Measurements from ENCODE around the gene NCKAP5.

The NCKAP5 gene

DNA sequence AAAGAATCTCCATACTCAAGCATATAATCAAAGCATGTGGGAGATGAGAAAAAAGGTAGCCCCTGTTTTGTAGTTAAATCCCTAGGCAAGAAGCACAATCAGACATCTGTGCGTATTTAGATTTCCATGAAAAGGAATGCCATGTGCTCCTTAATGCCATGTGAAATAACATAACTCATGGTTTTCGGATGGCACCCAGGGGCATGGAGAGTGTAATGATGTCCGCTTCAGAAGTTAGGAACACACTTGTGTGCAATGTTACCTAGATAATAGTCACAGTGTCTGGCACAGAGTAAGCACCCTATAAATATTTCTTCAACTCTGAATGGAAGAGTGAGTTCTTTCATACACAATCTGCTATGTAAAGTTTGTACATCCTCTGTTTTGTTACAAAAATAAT is 197.0 kb downstream of the NCKAP5 start:
- no peak for DNase-seq (ENCODE audit: low read depth)
- no peak overlapping the region for H3K4me3 ChIP-seq (ENCODE audit: low read depth, low read length)
- in situ Hi-C loops (cut with HindIII; ENCODE audit: low sequenced_read_pairs): no loop called here
- TF ChIP-seq, protein P1, sequence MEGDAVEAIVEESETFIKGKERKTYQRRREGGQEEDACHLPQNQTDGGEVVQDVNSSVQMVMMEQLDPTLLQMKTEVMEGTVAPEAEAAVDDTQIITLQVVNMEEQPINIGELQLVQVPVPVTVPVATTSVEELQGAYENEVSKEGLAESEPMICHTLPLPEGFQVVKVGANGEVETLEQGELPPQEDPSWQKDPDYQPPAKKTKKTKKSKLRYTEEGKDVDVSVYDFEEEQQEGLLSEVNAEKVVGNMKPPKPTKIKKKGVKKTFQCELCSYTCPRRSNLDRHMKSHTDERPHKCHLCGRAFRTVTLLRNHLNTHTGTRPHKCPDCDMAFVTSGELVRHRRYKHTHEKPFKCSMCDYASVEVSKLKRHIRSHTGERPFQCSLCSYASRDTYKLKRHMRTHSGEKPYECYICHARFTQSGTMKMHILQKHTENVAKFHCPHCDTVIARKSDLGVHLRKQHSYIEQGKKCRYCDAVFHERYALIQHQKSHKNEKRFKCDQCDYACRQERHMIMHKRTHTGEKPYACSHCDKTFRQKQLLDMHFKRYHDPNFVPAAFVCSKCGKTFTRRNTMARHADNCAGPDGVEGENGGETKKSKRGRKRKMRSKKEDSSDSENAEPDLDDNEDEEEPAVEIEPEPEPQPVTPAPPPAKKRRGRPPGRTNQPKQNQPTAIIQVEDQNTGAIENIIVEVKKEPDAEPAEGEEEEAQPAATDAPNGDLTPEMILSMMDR (IDR thresholded peaks at IDR 0.05; ENCODE audit: low read depth, low read length, missing control alignments): no peak

DNA sequence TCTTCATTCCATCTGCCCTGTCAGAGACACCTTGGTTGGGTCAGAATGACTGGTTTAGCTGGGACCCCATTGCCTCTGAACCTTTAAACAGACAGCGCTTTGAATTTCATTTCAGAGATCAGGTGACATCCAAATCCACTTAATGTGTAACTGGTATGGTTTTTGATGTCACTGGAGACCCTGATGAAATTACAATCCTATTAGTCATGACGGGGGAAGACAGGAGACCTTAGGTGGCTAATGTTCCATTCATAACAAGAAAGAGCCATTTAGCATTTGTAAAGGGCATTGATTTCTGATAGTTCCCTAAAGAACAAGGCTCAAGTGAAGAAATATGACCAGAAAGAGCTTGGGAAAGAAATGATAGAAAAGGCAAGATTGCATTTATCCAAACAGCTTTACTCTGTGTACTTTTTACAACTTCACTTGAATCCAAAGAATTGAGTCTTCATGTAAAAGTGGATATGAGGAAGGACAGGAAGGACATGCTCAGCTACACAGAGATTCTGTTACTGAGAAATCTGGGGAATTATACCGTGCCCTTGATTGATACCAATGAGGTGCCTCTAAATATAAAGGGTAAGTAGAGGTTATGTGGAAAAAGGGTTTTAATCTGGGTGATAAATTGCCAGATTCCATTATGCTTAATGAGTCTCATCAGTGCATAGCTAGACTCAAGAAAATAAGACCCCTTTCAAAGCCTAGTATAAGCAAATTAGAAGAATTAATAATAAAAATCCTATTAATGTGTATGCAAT is 198.2 kb downstream of the NCKAP5 start:
- H3K4me3 ChIP-seq (ENCODE audit: low read depth, low read length): no peak overlapping the region
- in situ Hi-C loops (cut with HindIII; ENCODE audit: low sequenced_read_pairs): no loop called here
- DNase-seq (ENCODE audit: low read depth): no peak
- TF ChIP-seq, protein P1 (IDR thresholded peaks at IDR 0.05; ENCODE audit: low read depth, low read length, missing control alignments): no peak

DNA sequence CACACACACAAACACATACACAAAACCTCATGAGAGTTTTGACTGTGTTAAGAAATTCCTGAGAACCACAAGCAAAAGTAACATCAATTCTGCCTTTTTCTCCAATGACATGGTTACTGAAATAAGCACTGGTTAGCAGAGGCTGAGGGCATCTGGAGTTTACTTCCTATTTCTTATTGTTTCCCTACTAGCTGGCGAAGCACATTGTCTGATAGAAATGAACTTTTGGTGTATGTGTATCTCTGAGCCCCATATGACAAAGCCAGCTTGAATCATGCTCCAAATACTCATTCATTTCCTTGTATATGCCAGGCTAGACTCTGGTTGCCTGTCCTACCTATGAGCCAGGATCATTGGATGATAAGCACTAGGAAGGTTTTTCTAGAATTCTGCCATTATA is 203.1 kb downstream of the NCKAP5 start:
- DNase-seq (ENCODE audit: low read depth): no peak
- TF ChIP-seq, protein P1 (IDR thresholded peaks at IDR 0.05; ENCODE audit: low read depth, low read length, missing control alignments): no peak
- no peak overlapping the region for H3K4me3 ChIP-seq (ENCODE audit: low read depth, low read length)
- in situ Hi-C loops (cut with HindIII; ENCODE audit: low sequenced_read_pairs): no loop called here

DNA sequence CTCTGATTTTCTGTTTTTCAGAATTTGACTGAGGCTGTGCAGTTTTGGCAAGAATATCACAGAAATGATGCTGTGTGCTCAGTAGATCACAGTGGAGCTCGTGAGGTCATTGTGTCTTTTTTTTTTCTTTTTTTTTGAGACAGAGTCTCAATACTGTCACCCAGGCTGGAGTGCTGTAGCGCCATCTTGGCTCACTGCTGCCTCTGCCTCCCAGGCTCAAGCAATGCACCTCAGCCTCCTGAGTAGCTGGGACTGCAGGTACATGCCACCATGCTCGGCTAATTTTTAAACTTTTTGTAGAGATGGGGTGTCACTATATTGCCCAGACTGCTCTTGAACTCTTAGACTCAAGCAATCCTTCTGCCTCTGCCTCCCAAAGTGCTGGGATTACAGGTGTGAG is 203.6 kb downstream of the NCKAP5 start:
- H3K4me3 ChIP-seq (ENCODE audit: low read depth, low read length): no peak overlapping the region
- TF ChIP-seq, protein P1 (IDR thresholded peaks at IDR 0.05; ENCODE audit: low read depth, low read length, missing control alignments): no peak
- DNase-seq (ENCODE audit: low read depth): no peak
- in situ Hi-C loops (cut with HindIII; ENCODE audit: low sequenced_read_pairs): no loop called here

DNA sequence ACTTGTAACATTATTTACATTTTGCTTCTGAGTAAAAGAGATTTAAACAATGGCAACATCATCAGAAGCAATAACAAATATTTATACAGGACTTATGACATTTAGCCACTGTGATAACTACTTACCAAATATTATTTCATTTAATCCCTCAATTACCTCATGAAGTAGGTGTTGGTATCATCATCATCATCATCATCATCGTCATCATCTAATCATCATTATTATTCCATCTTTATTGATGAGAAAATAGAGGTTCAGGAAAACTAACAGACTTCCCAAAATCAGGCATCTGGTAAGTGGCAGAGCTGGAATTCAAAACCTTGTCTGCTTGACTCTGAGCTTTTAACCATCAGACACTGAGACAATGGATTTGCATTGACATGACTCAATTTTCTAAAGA is 204.4 kb downstream of the NCKAP5 start:
- in situ Hi-C loops (cut with HindIII; ENCODE audit: low sequenced_read_pairs): no loop called here
- no peak for DNase-seq (ENCODE audit: low read depth)
- TF ChIP-seq, protein P1 (IDR thresholded peaks at IDR 0.05; ENCODE audit: low read depth, low read length, missing control alignments): no peak
- H3K4me3 ChIP-seq (ENCODE audit: low read depth, low read length): no peak overlapping the region

DNA sequence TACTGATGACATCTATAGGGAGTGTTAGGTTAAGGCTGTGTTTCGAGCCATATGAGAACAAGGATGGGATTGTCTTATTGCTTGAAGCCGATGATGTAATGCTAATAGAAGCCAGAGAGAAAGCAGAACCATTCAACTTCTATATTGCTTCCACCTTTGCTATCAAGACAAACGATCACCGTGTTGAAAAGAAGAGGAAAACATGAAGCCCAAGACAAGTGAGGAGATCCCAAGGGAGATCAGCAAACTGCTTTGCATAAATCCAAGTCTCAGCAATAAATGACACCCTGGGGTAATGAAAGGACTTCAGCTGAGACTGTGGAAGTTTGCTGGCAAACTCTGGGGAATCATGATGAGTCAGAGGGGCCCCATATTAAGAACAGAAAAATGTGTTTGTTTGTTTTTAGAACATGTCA is 206.2 kb downstream of the NCKAP5 start:
- peak; percentile 22 for DNase-seq (ENCODE audit: low read depth)

More for the DNA sequence above, 206.2 kb downstream of the NCKAP5 start:
- TF ChIP-seq, protein P1 (IDR thresholded peaks at IDR 0.05; ENCODE audit: low read depth, low read length, missing control alignments): no peak
- in situ Hi-C loops (cut with HindIII; ENCODE audit: low sequenced_read_pairs): no loop called here
- H3K4me3 ChIP-seq (ENCODE audit: low read depth, low read length): no peak overlapping the region
